ENCODE results near the gene RBM19.

RBM19 gene

DNA sequence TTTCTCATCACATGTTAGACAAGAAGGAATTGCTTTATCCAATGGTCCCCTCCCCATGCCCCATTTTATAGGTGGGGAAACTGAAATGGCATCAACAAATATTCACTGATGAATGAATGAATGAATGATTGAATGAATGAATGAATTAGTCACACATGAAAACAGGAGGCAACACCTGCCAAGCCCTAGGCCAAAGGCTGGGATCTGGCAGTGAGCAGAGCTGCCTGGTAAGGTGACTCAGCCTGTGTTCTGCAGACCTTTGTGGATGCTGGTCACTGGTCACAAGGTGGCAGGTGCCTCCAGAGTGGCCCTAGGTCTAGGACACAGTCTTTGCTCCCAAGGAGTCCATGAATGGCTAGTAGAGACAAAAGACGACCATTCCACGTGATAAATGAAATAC lies 188.4 kb downstream of the RBM19 start:
- DNase-seq (ENCODE audit: low spot score) = no peak

- DNase-seq (ENCODE audit: low spot score) = no peak
Observed at GRCh38 chr12:113776536-113776935, 189.6 kb downstream of the RBM19 start.

GRCh38 chr12:113774526-113774925 lies 191.6 kb downstream of the RBM19 start:
- no peak for DNase-seq (ENCODE audit: low spot score)

DNA sequence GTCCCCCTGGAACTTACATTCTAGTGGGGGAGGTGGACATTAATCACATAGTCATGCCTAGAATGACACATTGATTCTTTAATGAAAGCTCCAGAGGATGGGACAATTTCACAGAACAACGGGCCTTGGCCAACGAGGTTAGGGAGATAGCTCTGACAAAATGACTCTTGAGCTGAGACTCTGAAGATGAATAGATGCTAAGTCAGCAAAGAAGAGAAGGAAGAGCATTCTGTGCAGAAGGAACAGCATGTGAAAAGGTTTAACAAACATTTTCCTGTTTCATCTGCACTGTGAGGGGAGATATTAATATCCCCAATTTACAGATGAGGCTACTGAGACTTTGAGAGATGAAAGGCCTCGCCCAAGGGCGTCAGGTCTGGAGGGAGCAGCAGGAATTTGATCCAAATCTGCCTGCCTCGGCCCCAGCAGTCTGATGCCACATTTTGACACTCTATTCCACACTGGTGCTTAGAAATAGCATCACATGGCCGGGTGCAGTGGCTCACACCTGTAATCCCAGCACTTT lies 193.6 kb downstream of the RBM19 start:
- no peak for DNase-seq (ENCODE audit: low spot score)

DNA sequence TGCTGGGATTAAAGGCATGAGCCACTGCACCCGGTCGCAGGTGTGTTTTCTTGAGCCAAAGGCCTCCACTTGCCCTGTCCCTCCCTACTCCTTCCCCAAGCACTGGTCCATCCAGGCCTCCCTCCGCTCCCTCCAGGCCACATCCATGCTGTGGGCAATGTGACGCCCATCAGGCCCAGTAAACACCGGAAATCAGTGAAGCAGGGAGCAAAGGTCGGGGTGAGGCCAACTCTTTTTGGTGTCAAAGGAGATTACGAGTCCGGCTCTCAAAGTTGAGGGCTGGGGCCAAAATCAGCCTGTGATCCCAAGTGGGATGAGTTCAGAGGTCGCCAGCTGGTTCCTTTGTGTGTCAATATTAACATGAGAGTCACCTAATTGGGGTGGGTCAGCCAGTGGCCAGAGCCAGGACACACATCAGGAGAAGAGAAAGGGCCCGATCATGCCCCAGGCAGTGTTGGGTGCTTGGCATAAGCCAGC lies 195.7 kb downstream of the RBM19 start:
- no peak for DNase-seq (ENCODE audit: low spot score)

DNA sequence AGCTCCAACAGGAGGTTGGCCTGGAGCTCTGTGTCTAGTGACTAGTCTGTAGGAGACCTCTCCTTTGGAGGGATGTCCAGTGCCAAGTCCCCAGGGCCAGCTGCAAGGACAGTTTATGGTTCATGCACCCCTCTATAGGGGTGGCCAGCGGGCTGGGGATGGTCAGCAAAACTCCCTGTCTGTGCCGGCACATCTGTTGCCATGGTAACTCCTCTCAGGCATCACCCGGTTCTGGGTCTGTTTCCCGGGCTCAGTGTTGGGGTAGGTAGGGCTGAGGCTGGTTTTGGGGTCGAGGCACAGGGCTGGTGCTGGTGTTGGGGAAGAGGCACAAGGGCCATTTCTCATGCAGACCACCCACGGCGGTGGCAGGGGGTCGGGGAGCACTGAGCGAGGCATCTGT lies 196.8 kb downstream of the RBM19 start:
- no peak for DNase-seq (ENCODE audit: low spot score)

DNA sequence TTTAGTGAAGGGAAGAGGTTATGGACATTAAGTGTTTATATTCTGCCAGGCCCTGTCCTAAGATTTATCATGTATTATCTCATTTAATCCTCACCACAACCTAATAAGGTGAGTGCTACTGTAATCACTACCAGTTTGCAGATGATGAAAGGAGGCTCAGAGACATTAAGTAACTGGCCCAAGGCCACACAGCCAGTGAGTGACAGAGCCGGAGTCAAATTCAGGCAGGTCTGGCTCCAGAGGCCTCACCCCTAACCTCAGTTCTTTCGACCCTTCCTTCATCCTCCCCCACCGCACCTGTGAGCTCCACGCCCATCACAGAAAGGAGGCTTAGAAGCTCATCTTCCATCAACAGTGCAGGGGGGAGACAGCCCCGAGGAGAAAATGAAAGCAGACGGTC lies 197.3 kb downstream of the RBM19 start:
- DNase-seq (ENCODE audit: low spot score) = no peak

- DNase-seq (ENCODE audit: low spot score) = peak; percentile 85
Observed at GRCh38 chr12:113766879-113767878, 198.9 kb downstream of the RBM19 start.

All from hepatic stellate cell (primary cell).